ENCODE measurements around the gene PIK3CD.
A peak's percentile ranks its signal among the peaks of the same experiment; 100 is the strongest.
"Not testable (repeated sequence)": the region's sequence is repeated elsewhere in the genome, so short reads cannot be mapped to it uniquely, and the experiment has no call there.

PIK3CD gene

GRCh38 chr1:9615316-9616063, 36.0 kb upstream of the PIK3CD start:
- DNase-seq: peak; percentile 64
- Histone ChIP-seq H3K36me3 (peaks cover 36% of the 10 kb centered on the region), H3K9me3 (ENCODE audit: severe bottlenecking) (no peaks in the 10 kb centered on the region), H3K27me3 (ENCODE audit: insufficient read depth, low read depth, severe bottlenecking) (no peaks in the 10 kb centered on the region), H3K27ac (0 out of 2 replicates have a peak overlapping the region, but pooled peaks have one; percentile 6), H3K4me3 (ENCODE audit: low read depth, low read length) (no peak overlapping the region)
- peak; percentile 70 for TF ChIP-seq CTCF (IDR thresholded peaks at IDR 0.05; ENCODE audit: low read depth, low read length)

- TF ChIP-seq CTCF (IDR thresholded peaks at IDR 0.05; ENCODE audit: low read depth, low read length): no peak
- Histone ChIP-seq H3K36me3 (peaks cover 3% of the 10 kb centered on the region), H3K27ac (no peak overlapping the region), H3K27me3 (ENCODE audit: insufficient read depth, low read depth, severe bottlenecking) (no peaks in the 10 kb centered on the region), H3K9me3 (ENCODE audit: severe bottlenecking) (no peaks in the 10 kb centered on the region), H3K4me3 (ENCODE audit: low read depth, low read length) (no peak overlapping the region)
- no peak for DNase-seq
These were observed 32.4 kb upstream of the PIK3CD start for GRCh38 chr1:9618909-9619679.

- H3K36me3 ChIP-seq: no peaks in the 10 kb centered on the region
- no peak overlapping the region for H3K27ac ChIP-seq
- H3K9me3 ChIP-seq (ENCODE audit: severe bottlenecking): no peaks in the 10 kb centered on the region
- no peaks in the 10 kb centered on the region for H3K27me3 ChIP-seq (ENCODE audit: insufficient read depth, low read depth, severe bottlenecking)
- DNase-seq: no peak
- no peak for TF ChIP-seq CTCF (IDR thresholded peaks at IDR 0.05; ENCODE audit: low read depth, low read length)
- H3K4me3 ChIP-seq (ENCODE audit: low read depth, low read length): no peak overlapping the region
These were observed 30.5 kb upstream of the PIK3CD start for GRCh38 chr1:9621032-9621431.

- Histone ChIP-seq H3K9me3 (ENCODE audit: severe bottlenecking) (no peaks in the 10 kb centered on the region), H3K36me3 (no peaks in the 10 kb centered on the region), H3K4me3 (ENCODE audit: low read depth, low read length) (no peak overlapping the region), H3K27ac (no peak overlapping the region), H3K27me3 (ENCODE audit: insufficient read depth, low read depth, severe bottlenecking) (no peaks in the 10 kb centered on the region)
- no peak for TF ChIP-seq CTCF (IDR thresholded peaks at IDR 0.05; ENCODE audit: low read depth, low read length)
- DNase-seq: no peak
These were observed 27.4 kb upstream of the PIK3CD start for GRCh38 chr1:9624081-9624480.

GRCh38 chr1:9625030-9625429, 26.5 kb upstream of the PIK3CD start:
- H3K27ac ChIP-seq; H3K27me3 ChIP-seq (ENCODE audit: insufficient read depth, low read depth, severe bottlenecking); H3K4me3 ChIP-seq (ENCODE audit: low read depth, low read length); H3K9me3 ChIP-seq (ENCODE audit: severe bottlenecking); DNase-seq; H3K36me3 ChIP-seq: not testable (repeated sequence)

- Histone ChIP-seq H3K27me3 (ENCODE audit: insufficient read depth, low read depth, severe bottlenecking) (no peaks in the 10 kb centered on the region), H3K36me3 (no peaks in the 10 kb centered on the region), H3K27ac (no peak overlapping the region), H3K9me3 (ENCODE audit: severe bottlenecking) (no peaks in the 10 kb centered on the region), H3K4me3 (ENCODE audit: low read depth, low read length) (no peak overlapping the region)
- TF ChIP-seq CTCF (IDR thresholded peaks at IDR 0.05; ENCODE audit: low read depth, low read length): no peak
- DNase-seq: no peak
These were observed 25.3 kb upstream of the PIK3CD start for GRCh38 chr1:9626201-9626608.

All from WERI-Rb-1 (cell line).